ENCODE measurements around the gene MYO15B. TPM values are rescaled to one million over a fixed set of nuclear protein-coding genes. Genes with fewer than 3 reads are reported as not detected.

Gene MYO15B
- total RNA-seq, 1 experiment from 2014 or later, result 30.3 TPM

GRCh38 chr17:75573994-75574393 lies 13.6 kb upstream of the MYO15B start:
- Histone ChIP-seq H3K27me3 (ENCODE audit: insufficient read depth, low read length) (no peaks in the 10 kb centered on the region), H3K79me2 (ENCODE audit: insufficient read depth, low read length) (no peaks in the 10 kb centered on the region), H2AFZ (ENCODE audit: low read depth, low read length, poor library complexity, severe bottlenecking) (no peak overlapping the region), H3K27ac (ENCODE audit: low read depth, low read length) (no peak overlapping the region), H3K4me3 (replicated peaks in 1 of 2; ENCODE audit: low read depth in 1 of 2, low read length in 2 of 2) (no peak overlapping the region), H4K20me1 (ENCODE audit: insufficient read depth) (no peaks in the 10 kb centered on the region), H3K4me1 (ENCODE audit: control insufficient read depth in 1 of 2, insufficient read depth in 2 of 2, low read length in 2 of 2) (peaks cover 7% of the 10 kb centered on the region in 2 experiments; a peak in 2 of 4 replicates), H3K36me3 (ENCODE audit: control insufficient read depth in 1 of 2, insufficient read depth in 2 of 2, low read length in 2 of 2) (peaks cover 6 to 8% of the 10 kb centered on the region in 2 experiments; a peak in 3 of 4 replicates), H3K4me2 (ENCODE audit: low read length) (no peak overlapping the region), H3K9me3 (ENCODE audit: control insufficient read depth in 1 of 2, insufficient read depth in 1 of 2, low read depth in 1 of 2, low read length in 2 of 2) (no peaks in the 10 kb centered on the region), H3K9ac (ENCODE audit: low read length) (no peak overlapping the region), H3K9me2 (ENCODE audit: insufficient read depth) (no peaks in the 10 kb centered on the region)
- ATAC-seq (no peak), DNase-seq (ENCODE audit: low read depth, low spot score) (no peak)
- RAD21 ChIA-PET (ENCODE audit: low non-redundant PET in 1 of 2, low total read pairs in 2 of 2, uncharacterized antibody in 2 of 2, unreplicated experiment in 2 of 2), result no interaction called here
- BruUV-seq (replicated peaks), result no TSS peak
- TF ChIP-seq EZH2phosphoT487 (IDR thresholded peaks at IDR 0.05; ENCODE audit: borderline replicate concordance) (no peak), SP1 (IDR thresholded peaks at IDR 0.05; ENCODE audit: low read depth) (no peak), ELF1 (IDR thresholded peaks at IDR 0.05; ENCODE audit: borderline replicate concordance, low read depth) (no peak), RAD21 (IDR thresholded peaks at IDR 0.05; ENCODE audit: low read depth) (no peak), SRF (IDR thresholded peaks at IDR 0.05; ENCODE audit: low read depth) (no peak), JUND (IDR thresholded peaks at IDR 0.05) (no peak), CBX3 (IDR thresholded peaks at IDR 0.05; ENCODE audit: low read depth) (no peak), POLR2A (IDR thresholded peaks at IDR 0.05; ENCODE audit: borderline replicate concordance, extremely low read depth, insufficient read depth, insufficient read length) (no peak), ZNF274 (IDR thresholded peaks at IDR 0.05; ENCODE audit: low read depth, low read length) (no peak), EZH2 (IDR thresholded peaks at IDR 0.05) (no peak), YY1 (IDR thresholded peaks at IDR 0.05; ENCODE audit: extremely low read depth, insufficient replicate concordance, low read depth, low read length) (no peak), EGR1 (IDR thresholded peaks at IDR 0.05; ENCODE audit: low read depth) (no peak), SIN3A (IDR thresholded peaks at IDR 0.05; ENCODE audit: low read depth) (no peak), ZFX (IDR thresholded peaks at IDR 0.05) (no peak), FOSL1 (IDR thresholded peaks at IDR 0.05; ENCODE audit: low read depth) (no peak)
- TF ChIP-seq, protein P1, sequence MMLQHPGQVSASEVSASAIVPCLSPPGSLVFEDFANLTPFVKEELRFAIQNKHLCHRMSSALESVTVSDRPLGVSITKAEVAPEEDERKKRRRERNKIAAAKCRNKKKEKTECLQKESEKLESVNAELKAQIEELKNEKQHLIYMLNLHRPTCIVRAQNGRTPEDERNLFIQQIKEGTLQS (IDR thresholded peaks at IDR 0.05), result no peak
- TF ChIP-seq, protein P2, sequence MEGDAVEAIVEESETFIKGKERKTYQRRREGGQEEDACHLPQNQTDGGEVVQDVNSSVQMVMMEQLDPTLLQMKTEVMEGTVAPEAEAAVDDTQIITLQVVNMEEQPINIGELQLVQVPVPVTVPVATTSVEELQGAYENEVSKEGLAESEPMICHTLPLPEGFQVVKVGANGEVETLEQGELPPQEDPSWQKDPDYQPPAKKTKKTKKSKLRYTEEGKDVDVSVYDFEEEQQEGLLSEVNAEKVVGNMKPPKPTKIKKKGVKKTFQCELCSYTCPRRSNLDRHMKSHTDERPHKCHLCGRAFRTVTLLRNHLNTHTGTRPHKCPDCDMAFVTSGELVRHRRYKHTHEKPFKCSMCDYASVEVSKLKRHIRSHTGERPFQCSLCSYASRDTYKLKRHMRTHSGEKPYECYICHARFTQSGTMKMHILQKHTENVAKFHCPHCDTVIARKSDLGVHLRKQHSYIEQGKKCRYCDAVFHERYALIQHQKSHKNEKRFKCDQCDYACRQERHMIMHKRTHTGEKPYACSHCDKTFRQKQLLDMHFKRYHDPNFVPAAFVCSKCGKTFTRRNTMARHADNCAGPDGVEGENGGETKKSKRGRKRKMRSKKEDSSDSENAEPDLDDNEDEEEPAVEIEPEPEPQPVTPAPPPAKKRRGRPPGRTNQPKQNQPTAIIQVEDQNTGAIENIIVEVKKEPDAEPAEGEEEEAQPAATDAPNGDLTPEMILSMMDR (IDR thresholded peaks at IDR 0.05 in 2 of 3, conservative IDR thresholded peaks at IDR 0.05 in 1 of 3; ENCODE audit: borderline replicate concordance in 1 of 3, insufficient read depth in 1 of 3, low read depth in 2 of 3, low read length in 2 of 3), result no peak
- TF ChIP-seq, protein P3, sequence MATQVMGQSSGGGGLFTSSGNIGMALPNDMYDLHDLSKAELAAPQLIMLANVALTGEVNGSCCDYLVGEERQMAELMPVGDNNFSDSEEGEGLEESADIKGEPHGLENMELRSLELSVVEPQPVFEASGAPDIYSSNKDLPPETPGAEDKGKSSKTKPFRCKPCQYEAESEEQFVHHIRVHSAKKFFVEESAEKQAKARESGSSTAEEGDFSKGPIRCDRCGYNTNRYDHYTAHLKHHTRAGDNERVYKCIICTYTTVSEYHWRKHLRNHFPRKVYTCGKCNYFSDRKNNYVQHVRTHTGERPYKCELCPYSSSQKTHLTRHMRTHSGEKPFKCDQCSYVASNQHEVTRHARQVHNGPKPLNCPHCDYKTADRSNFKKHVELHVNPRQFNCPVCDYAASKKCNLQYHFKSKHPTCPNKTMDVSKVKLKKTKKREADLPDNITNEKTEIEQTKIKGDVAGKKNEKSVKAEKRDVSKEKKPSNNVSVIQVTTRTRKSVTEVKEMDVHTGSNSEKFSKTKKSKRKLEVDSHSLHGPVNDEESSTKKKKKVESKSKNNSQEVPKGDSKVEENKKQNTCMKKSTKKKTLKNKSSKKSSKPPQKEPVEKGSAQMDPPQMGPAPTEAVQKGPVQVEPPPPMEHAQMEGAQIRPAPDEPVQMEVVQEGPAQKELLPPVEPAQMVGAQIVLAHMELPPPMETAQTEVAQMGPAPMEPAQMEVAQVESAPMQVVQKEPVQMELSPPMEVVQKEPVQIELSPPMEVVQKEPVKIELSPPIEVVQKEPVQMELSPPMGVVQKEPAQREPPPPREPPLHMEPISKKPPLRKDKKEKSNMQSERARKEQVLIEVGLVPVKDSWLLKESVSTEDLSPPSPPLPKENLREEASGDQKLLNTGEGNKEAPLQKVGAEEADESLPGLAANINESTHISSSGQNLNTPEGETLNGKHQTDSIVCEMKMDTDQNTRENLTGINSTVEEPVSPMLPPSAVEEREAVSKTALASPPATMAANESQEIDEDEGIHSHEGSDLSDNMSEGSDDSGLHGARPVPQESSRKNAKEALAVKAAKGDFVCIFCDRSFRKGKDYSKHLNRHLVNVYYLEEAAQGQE (IDR thresholded peaks at IDR 0.05; ENCODE audit: low read depth), result no peak
- TF ChIP-seq, protein P4, sequence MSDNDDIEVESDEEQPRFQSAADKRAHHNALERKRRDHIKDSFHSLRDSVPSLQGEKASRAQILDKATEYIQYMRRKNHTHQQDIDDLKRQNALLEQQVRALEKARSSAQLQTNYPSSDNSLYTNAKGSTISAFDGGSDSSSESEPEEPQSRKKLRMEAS (IDR thresholded peaks at IDR 0.05), result no peak
- intact Hi-C loops (cut with micrococcal nuclease), result no loop called here
- POLR2A ChIA-PET, result no interaction called here
- CTCF ChIA-PET, result interaction anchor here (0.5 kb wide), 1 partner anchor 20 kb away, joined by 3 read pairs; no protein-coding TSS in a partner anchor

Measured in HCT116 (cell line).